Trophoblast cell (in vitro differentiated cells and primary cell): Measurements from ENCODE around the gene SUN1.

Experiments
- DNase-seq, 2 donors: peaks; one replicate each; pipeline ENCODE4 v3.0.0-alpha.2; 2016
- H2AFZ ChIP-seq: 2 replicates; pipeline ENCODE4 v1.6.1; 2013; ENCODE audit warnings: low read length, moderate library complexity, mild to moderate bottlenecking; ENCODE audit not compliant: insufficient read depth, poor library complexity
- H2AK5ac ChIP-seq: 2 replicates; pipeline ENCODE4 v1.6.1; 2013; ENCODE audit warnings: mild to moderate bottlenecking, low read length
- H2BK120ac ChIP-seq: 2 replicates; pipeline ENCODE4 v1.6.1; 2013; ENCODE audit warnings: low read length, mild to moderate bottlenecking, moderate library complexity; ENCODE audit not compliant: insufficient read depth, poor library complexity
- H2BK12ac ChIP-seq: 2 replicates; pipeline ENCODE4 v1.6.1; 2013; ENCODE audit warnings: mild to moderate bottlenecking, low read length, moderate library complexity
- H2BK5ac ChIP-seq: 2 replicates; pipeline ENCODE4 v1.6.1; 2013; ENCODE audit warnings: low read length, low read depth, moderate library complexity, mild to moderate bottlenecking; ENCODE audit not compliant: poor library complexity
- H3K14ac ChIP-seq: 2 replicates; pipeline ENCODE4 v1.6.1; 2013; ENCODE audit warnings: mild to moderate bottlenecking, low read length
- H3K18ac ChIP-seq: 2 replicates; pipeline ENCODE4 v1.6.1; 2013; ENCODE audit warnings: mild to moderate bottlenecking, low read length
- H3K23ac ChIP-seq: 2 replicates; pipeline ENCODE4 v1.6.1; 2013; ENCODE audit warnings: low read length
- H3K27ac ChIP-seq: 2 replicates; pipeline ENCODE4 v1.5.1; 2013; ENCODE audit warnings: low read depth, mild to moderate bottlenecking, inconsistent platforms, low read length, moderate library complexity
- H3K27me3 ChIP-seq: 2 replicates; pipeline ENCODE4 v1.6.1; 2013; ENCODE audit warnings: inconsistent platforms, mild to moderate bottlenecking, low read length, moderate library complexity; ENCODE audit not compliant: insufficient read depth
- H3K36me3 ChIP-seq, 2 experiments: 1 replicate in 1 of 2; 2 replicates in 1 of 2; pipeline ENCODE4 v1.6.1; 2013; ENCODE audit warnings: low read length in 2 of 2, mild to moderate bottlenecking in 2 of 2, moderate library complexity in 1 of 2; ENCODE audit not compliant: insufficient read depth in 2 of 2, control insufficient read depth in 1 of 2
- H3K4ac ChIP-seq: 2 replicates; pipeline ENCODE4 v1.6.1; 2013; ENCODE audit warnings: low read depth, mild to moderate bottlenecking, low read length, moderate library complexity
- H3K4me1 ChIP-seq, 2 experiments: 1 replicate in 1 of 2; 2 replicates in 1 of 2; pipeline ENCODE4 v1.6.1; 2013; ENCODE audit warnings: low read length in 2 of 2, mild to moderate bottlenecking in 2 of 2, moderate library complexity in 1 of 2; ENCODE audit not compliant: insufficient read depth in 2 of 2, control insufficient read depth in 1 of 2
- H3K4me2 ChIP-seq: 2 replicates; pipeline ENCODE4 v1.6.1; 2013; ENCODE audit warnings: inconsistent platforms, mild to moderate bottlenecking, low read length, moderate library complexity
- H3K4me3 ChIP-seq: 2 replicates; pipeline ENCODE4 v1.5.1; 2013; ENCODE audit warnings: mild to moderate bottlenecking, low read depth, low read length, inconsistent platforms
- H3K79me1 ChIP-seq: one replicate; pipeline ENCODE4 v1.6.1; 2013; ENCODE audit warnings: low read length
- H3K79me2 ChIP-seq: 2 replicates; pipeline ENCODE4 v1.6.1; 2013; ENCODE audit warnings: low read length, mild to moderate bottlenecking; ENCODE audit not compliant: control insufficient read depth, insufficient read depth, poor library complexity
- H3K9ac ChIP-seq: 2 replicates; pipeline ENCODE4 v1.6.1; 2013; ENCODE audit warnings: mild to moderate bottlenecking, low read length
- H3K9me3 ChIP-seq: 2 replicates; pipeline ENCODE4 v1.6.1; 2013; ENCODE audit warnings: low read depth, mild to moderate bottlenecking, control low read depth, inconsistent platforms, low read length; ENCODE audit not compliant: insufficient read depth
- H4K12ac ChIP-seq: 2 replicates; pipeline ENCODE4 v1.6.1; 2013; ENCODE audit warnings: low read depth, mild to moderate bottlenecking, low read length, moderate library complexity
- H4K8ac ChIP-seq: 2 replicates; pipeline ENCODE4 v1.6.1; 2013; ENCODE audit warnings: low read depth, mild to moderate bottlenecking, low read length, moderate library complexity
- H4K91ac ChIP-seq: one replicate; pipeline ENCODE4 v1.6.1; 2013; ENCODE audit warnings: low read depth, mild to moderate bottlenecking, low read length, moderate library complexity
- WGBS: extraction: QIAGEN DNeasy Blood & Tissue Kit; methylation state at CpG from one replicate; pipeline ENCODE4 v1.1.7; 2013; ENCODE audit warnings: missing lambda C conversion rate; ENCODE audit not compliant: insufficient read length, insufficient coverage; ENCODE audit errors: extremely low coverage; 5-methylcytosine and 5-hydroxymethylcytosine counted together

The SUN1 gene

GRCh38 chr7:901388-902154 is 69.3 kb downstream of the SUN1 start:
- Histone ChIP-seq H3K27ac (no peak overlapping the region), H3K27me3 (peaks cover 3% of the 10 kb centered on the region), H3K4me1 (peaks cover 0 to 3% of the 10 kb centered on the region in 2 experiments), H4K8ac (peak overlapping the region; percentile 13), H3K9me3 (peaks cover 2% of the 10 kb centered on the region), H3K23ac (no peak overlapping the region), H3K4me3 (no peak overlapping the region), H2BK12ac (no peak overlapping the region), H3K14ac (no peak overlapping the region), H2BK120ac (no peak overlapping the region), H3K79me1 (no peaks in the 10 kb centered on the region), H3K9ac (no peak overlapping the region), H3K4ac (no peak overlapping the region), H2BK5ac (no peak overlapping the region), H2AK5ac (no peak overlapping the region), H3K36me3 (peaks cover 17% of the 10 kb centered on the region in 2 experiments), H3K79me2 (no peaks in the 10 kb centered on the region), H3K4me2 (peak overlapping the region; percentile 15), H4K91ac (no peak overlapping the region), H3K18ac (no peak overlapping the region), H4K12ac (no peak overlapping the region), H2AFZ (no peak overlapping the region)
- peak in 1 of 2 donors; percentile 44 for DNase-seq
- no CpG with 5 or more reads among the region's 24 CpGs for WGBS

- no peak overlapping the region for H2BK12ac ChIP-seq
- H3K79me1 ChIP-seq, result no peaks in the 10 kb centered on the region
- no peak overlapping the region for H3K18ac ChIP-seq
- no peak overlapping the region for H3K27ac ChIP-seq
- no peak overlapping the region for H3K23ac ChIP-seq
- H2AK5ac ChIP-seq, result no peak overlapping the region
- no peak overlapping the region for H3K4me2 ChIP-seq
- H3K4me3 ChIP-seq, result no peak overlapping the region
- no peaks in the 10 kb centered on the region for H3K79me2 ChIP-seq
- no peak overlapping the region for H2BK5ac ChIP-seq
- no CpG with 5 or more reads among the region's 22 CpGs for WGBS
- no peak overlapping the region for H2BK120ac ChIP-seq
- no peak overlapping the region for H3K14ac ChIP-seq
- H4K91ac ChIP-seq, result no peak overlapping the region
- peaks cover 7% of the 10 kb centered on the region for H3K9me3 ChIP-seq
- peaks cover 3% of the 10 kb centered on the region for H3K27me3 ChIP-seq
- no peak overlapping the region for H3K9ac ChIP-seq
- DNase-seq, result no peak
- H4K8ac ChIP-seq, result no peak overlapping the region
- no peak overlapping the region for H4K12ac ChIP-seq
- H3K36me3 ChIP-seq, result peaks cover 4 to 5% of the 10 kb centered on the region in 2 experiments
- peaks cover 0 to 3% of the 10 kb centered on the region in 2 experiments for H3K4me1 ChIP-seq
- H2AFZ ChIP-seq, result no peak overlapping the region
- H3K4ac ChIP-seq, result no peak overlapping the region
These were observed 70.7 kb downstream of the SUN1 start for GRCh38 chr7:902996-903395.

- Histone ChIP-seq H2AFZ (no peak overlapping the region), H3K23ac (no peak overlapping the region), H3K9ac (no peak overlapping the region), H2BK12ac (no peak overlapping the region), H3K14ac (no peak overlapping the region), H3K4me1 (peaks cover 0 to 7% of the 10 kb centered on the region in 2 experiments), H3K79me1 (peaks cover 3% of the 10 kb centered on the region), H4K8ac (no peak overlapping the region), H3K18ac (no peak overlapping the region), H3K4me2 (no peak overlapping the region), H2AK5ac (no peak overlapping the region), H3K79me2 (no peaks in the 10 kb centered on the region), H2BK120ac (no peak overlapping the region), H3K36me3 (no peaks in the 10 kb centered on the region), H3K4me3 (no peak overlapping the region), H3K27me3 (peaks cover 3% of the 10 kb centered on the region), H2BK5ac (no peak overlapping the region), H3K9me3 (peaks cover 11% of the 10 kb centered on the region), H3K27ac (no peak overlapping the region), H3K4ac (no peak overlapping the region), H4K12ac (no peak overlapping the region), H4K91ac (no peak overlapping the region)
- no peak for DNase-seq
- WGBS, result no CpG with 5 or more reads among the region's 37 CpGs
These were observed 71.9 kb downstream of the SUN1 start for GRCh38 chr7:903921-904755.

GRCh38 chr7:904847-905246 is 72.6 kb downstream of the SUN1 start:
- H3K4me1 ChIP-seq, result peaks cover 0 to 10% of the 10 kb centered on the region in 2 experiments
- H3K79me2 ChIP-seq, result no peaks in the 10 kb centered on the region

More at GRCh38 chr7:904847-905246, 72.6 kb downstream of the SUN1 start:
- no peak overlapping the region for H4K12ac ChIP-seq
- no peak overlapping the region for H2AK5ac ChIP-seq
- peaks cover 13% of the 10 kb centered on the region for H3K9me3 ChIP-seq
- H2AFZ ChIP-seq, result no peak overlapping the region
- H4K91ac ChIP-seq, result no peak overlapping the region
- H3K4ac ChIP-seq, result no peak overlapping the region
- H2BK120ac ChIP-seq, result no peak overlapping the region
- H3K4me2 ChIP-seq, result no peak overlapping the region
- H2BK12ac ChIP-seq, result no peak overlapping the region
- H4K8ac ChIP-seq, result no peak overlapping the region
- H3K27ac ChIP-seq, result no peak overlapping the region
- no peak overlapping the region for H3K14ac ChIP-seq
- no peak overlapping the region for H2BK5ac ChIP-seq
- H3K9ac ChIP-seq, result no peak overlapping the region
- no CpG with 5 or more reads among the region's 20 CpGs for WGBS
- no peak overlapping the region for H3K18ac ChIP-seq
- H3K27me3 ChIP-seq, result peaks cover 3% of the 10 kb centered on the region
- H3K79me1 ChIP-seq, result peaks cover 3% of the 10 kb centered on the region
- H3K4me3 ChIP-seq, result no peak overlapping the region
- H3K36me3 ChIP-seq, result no peaks in the 10 kb centered on the region
- H3K23ac ChIP-seq, result no peak overlapping the region
- no peak for DNase-seq
